Measurements from ENCODE around the gene ABHD1. TPM values are rescaled to one million over a fixed set of nuclear protein-coding genes. Genes with fewer than 3 reads are reported as not detected.
"Not testable (repeated sequence)": the region's sequence is repeated elsewhere in the genome, so short reads cannot be mapped to it uniquely, and the experiment has no call there.

ABHD1 gene
- 1 to 10 TPM in 1 of 4 donors, under 1 TPM in 2, not detected in 1; 0.50 to 1.1 (median 0.65) TPM for total RNA-seq

GRCh38 chr2:27123302-27124150 lies at the start of gene ABHD1:
ABHD1 (plus strand) TSS chr2:27123815; CDS start chr2:27123949, 134 bp downstream.
- DNase-seq (ENCODE audit: low spot score), result no peak
- peak; percentile 68 for ATAC-seq (ENCODE audit: low FRiP score)
- TF ChIP-seq CTCF (IDR thresholded peaks at IDR 0.05), result no peak

DNA sequence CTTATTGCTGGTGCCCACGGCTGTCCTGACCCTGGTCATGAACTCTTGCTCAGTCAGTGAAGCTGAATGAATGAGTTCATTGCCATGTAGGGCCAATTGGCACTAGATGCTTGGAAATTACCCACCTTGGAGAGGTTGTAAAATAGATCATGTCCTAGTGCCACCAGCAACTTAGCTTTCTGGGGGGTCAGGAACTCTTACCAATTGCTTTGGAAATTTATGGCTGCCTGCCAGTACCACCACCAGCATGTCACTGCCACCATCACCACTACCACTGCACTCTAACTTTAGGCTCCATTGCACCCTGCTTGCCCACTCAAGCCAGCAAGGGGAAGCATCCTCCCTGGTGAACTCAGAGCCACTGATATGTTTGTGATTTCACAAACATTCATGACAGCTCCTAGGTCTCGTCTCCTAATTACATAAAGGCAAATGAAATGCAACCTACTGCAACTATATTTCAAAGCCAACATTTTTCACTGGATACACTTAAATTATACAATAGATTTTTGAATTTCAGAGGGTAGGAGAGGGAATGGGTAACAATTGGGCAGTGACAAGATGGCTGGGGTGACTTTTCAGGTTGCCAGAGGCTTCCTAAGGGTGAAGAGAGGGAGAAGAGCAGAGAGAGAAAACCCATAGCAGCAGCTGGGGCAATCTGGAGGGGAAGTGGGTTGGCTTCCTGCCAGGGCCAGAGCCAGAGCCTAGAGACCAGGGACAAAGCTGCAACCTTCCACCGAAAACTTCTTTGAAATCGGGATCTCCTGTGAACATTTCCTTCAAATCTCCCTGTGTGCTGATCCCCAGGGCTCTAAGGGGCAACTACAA lies 48.7 kb upstream of the ABHD1 start:
- no peak for DNase-seq (ENCODE audit: low spot score)
- ATAC-seq (ENCODE audit: low FRiP score), result no peak
- TF ChIP-seq CTCF (IDR thresholded peaks at IDR 0.05), result no peak

DNA sequence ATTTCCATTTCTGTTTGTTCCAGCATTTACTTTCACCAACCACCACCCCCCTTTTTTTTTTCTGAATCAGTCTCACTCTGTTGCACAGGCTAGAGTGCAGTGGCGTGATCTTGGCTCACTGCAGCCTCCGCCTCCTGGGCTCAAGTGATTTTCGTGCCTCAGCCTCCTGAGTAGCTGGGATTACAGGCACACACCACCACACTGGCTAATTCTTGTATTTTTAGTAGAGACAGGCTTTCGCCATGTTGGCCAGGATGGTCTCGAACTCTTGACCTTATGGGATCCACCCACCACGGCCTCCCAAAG lies 48.1 kb upstream of the ABHD1 start:
- not testable (repeated sequence) for ATAC-seq (ENCODE audit: low FRiP score); DNase-seq (ENCODE audit: low spot score)

DNA sequence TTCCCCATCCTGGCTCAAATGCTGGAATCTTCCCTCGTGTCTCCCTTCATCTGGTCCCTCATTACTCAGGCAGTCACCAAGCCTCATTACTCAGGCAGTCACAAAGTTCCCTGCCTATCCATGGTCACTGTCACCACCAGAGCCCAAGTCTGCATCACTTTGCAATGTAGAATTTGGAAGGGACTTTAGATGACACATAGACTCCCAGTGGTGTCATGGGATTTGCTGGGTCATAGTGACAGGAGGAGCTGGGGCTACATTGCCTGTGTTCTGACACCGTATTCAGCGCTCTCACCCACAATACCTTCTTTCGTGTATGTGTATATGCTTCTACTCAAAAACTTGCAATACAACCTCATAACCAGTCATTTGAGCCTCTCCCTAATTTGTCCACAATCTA lies 47.3 kb upstream of the ABHD1 start:
- DNase-seq (ENCODE audit: low spot score), result no peak
- no peak for ATAC-seq (ENCODE audit: low FRiP score)
- no peak for TF ChIP-seq CTCF (IDR thresholded peaks at IDR 0.05)

- no peak for ATAC-seq (ENCODE audit: low FRiP score)
- no peak for TF ChIP-seq CTCF (IDR thresholded peaks at IDR 0.05)
- no peak for DNase-seq (ENCODE audit: low spot score)
These were observed 46.4 kb upstream of the ABHD1 start for GRCh38 chr2:27077231-27077630.

DNA sequence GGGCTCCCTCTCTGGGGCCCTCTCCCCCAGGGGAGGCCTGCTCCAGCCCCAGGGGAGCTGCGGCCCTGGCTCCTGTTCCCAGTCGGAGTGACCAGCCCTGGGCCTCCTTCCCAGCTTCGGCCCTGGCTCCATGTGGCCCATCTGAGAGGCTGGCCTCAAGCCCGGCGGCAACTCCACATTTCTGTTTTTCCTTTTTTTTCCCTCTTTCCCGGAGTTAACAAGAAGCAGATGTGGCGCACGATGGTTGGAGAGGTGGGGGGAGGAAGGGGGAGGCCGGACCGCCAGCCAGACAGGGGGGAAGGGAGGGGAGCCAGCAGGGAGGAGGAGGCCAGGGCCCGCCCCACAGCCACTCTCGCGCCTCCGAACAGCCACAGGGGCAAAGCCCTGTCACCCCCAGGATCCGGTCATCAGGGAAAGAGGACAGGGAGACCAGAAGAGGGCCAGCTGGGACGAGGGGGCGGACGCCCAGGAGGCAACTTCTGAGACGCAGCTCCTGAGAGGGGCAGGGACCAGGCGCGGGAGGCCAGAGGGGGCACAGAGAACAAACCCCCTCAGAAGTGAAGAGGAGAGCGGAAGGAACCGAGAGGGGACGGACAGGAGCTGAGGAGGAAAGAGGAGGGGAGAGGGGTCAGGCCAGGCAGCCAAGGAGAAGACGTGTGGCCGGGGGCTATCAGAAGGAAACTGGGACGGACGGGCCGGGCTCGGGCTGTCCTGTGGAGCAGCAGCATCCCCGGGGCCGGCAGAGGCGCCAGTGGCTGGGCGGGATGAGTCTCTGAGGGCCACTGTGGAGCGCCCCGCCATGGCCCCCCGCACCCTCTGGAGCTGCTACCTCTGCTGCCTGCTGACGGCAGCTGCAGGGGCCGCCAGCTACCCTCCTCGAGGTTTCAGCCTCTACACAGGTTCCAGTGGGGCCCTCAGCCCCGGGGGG lies 45.1 kb upstream of the ABHD1 start, which contains the start of gene EMILIN1:
Gene EMILIN1 (plus strand): TSS at position 349 of the 928 bp plus-strand sequence. CDS start 451 bp downstream, at position 800.
- peak; percentile 54 for ATAC-seq (ENCODE audit: low FRiP score)
- peak; percentile 27 for DNase-seq (ENCODE audit: low spot score)
- no peak for TF ChIP-seq CTCF (IDR thresholded peaks at IDR 0.05)

Measured in omental fat pad (tissue), 4 donors.